ENCODE data around the gene MT1A.

Gene MT1A

GRCh38 chr16:56681939-56682702, 43.7 kb downstream of the MT1A start, which contains the start of gene MT1X:
Gene MT1X (plus strand): TSS chr16:56682470. CDS start chr16:56682541, 71 bp downstream.
- peak; percentile 84 to 85 for DNase-seq

- DNase-seq: peak in 1 of 2 experiments; percentile 12
Observed at GRCh38 chr16:56682703-56683397, 44.4 kb downstream of the MT1A start.

GRCh38 chr16:56683424-56684172, 45.1 kb downstream of the MT1A start:
- DNase-seq: no peak

DNA sequence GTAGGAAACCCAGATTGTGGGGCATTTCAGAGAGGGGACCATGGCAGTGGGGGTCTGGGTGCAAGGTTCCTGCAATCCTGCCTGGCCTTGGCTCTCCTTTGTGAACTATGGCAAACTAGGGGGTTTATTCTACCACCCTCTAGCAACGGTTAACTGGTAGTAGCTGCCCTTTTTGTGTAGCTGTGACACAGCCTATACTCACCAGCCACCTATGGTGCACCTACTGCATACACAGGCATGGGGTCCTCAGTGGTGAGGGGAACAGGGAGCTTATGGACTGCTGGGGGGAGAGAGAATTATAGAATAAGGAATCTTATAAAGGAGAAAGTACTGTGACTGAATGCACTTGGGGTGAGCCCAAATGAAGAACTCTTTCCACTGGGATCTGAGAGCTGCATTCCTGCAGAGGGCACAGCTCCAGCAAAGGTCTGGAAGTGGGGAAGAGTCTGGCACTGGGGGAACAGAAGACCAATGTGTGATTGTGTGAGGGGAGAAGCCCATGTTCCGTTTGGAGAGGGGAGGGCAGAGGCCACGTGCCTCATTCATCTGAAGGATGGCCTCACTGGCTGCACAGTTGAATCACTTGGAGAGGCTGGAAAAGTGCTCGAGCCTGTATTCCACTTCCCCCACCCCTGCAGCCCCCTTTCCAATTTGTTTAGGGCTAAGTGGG, 45.9 kb downstream of the MT1A start:
- no peak for DNase-seq

- no peak for DNase-seq
Observed at GRCh38 chr16:56684926-56685590, 46.6 kb downstream of the MT1A start.

GRCh38 chr16:56686758-56687157, 48.3 kb downstream of the MT1A start:
- DNase-seq: no peak

GRCh38 chr16:56688762-56689161, 50.3 kb downstream of the MT1A start:
- no peak for DNase-seq

GRCh38 chr16:56689171-56689570, 50.7 kb downstream of the MT1A start:
- no peak for DNase-seq

Data from AML-193 (cell line).